ENCODE results near the gene KCNJ6. TPM values are rescaled to one million over a fixed set of nuclear protein-coding genes. Genes with fewer than 3 reads are reported as not detected.

The KCNJ6 gene
- total and polyA plus RNA-seq, 10 of the 15 experiments (the other 5 are each of a cell fraction or from before 2014, with no cell fraction given), result 0.03 to 0.07 (median 0.04) TPM; not detected in 7

GRCh38 chr21:37658121-37658816 lies 258.0 kb downstream of the KCNJ6 start:
- Histone ChIP-seq H3K9ac (ENCODE audit: control insufficient read depth, insufficient read depth, low read length) (no peak overlapping the region), H3K4me3 (no peak overlapping the region), H2AFZ (ENCODE audit: control insufficient read depth, low read depth, low read length) (no peak overlapping the region), H3K36me3 (ENCODE audit: control insufficient read depth in 2 of 2, insufficient read depth in 2 of 2, low read length in 1 of 2) (no peaks in the 10 kb centered on the region), H3K4me2 (ENCODE audit: control insufficient read depth, insufficient read depth) (no peak overlapping the region), H3K79me2 (ENCODE audit: control insufficient read depth, insufficient read depth, low read length) (no peaks in the 10 kb centered on the region), H4K20me1 (ENCODE audit: control insufficient read depth, insufficient read depth) (no peaks in the 10 kb centered on the region), H3K27me3 (replicated peaks in 1 of 2; ENCODE audit: control insufficient read depth in 2 of 2, insufficient read depth in 2 of 2, low read length in 1 of 2) (no peaks in the 10 kb centered on the region; a peak in 1 of 4 replicates), H3K4me1 (ENCODE audit: control insufficient read depth, insufficient read depth, low read length) (no peaks in the 10 kb centered on the region), H3K27ac (ENCODE audit: control insufficient read depth, insufficient read depth) (no peak overlapping the region), H3K9me3 (replicated peaks; ENCODE audit: control insufficient read depth, insufficient read depth, low read length) (no peaks in the 10 kb centered on the region)
- intact Hi-C loops (cut with micrococcal nuclease; ENCODE audit: unreplicated experiment) (no loop called here), in situ Hi-C loops (cut with MboI) (no loop called here)
- no peak for DNase-seq (ENCODE audit: low read depth, low spot score)
- no TSS peak for BruUV-seq (replicated peaks)
- RAD21 ChIA-PET (ENCODE audit: unreplicated experiment), result no interaction called here
- CTCF ChIA-PET, result interaction anchor here (0.7 to 1.3 kb wide), 3 partner anchors 11 to 16 kb away, joined by 3 to 4 read pairs (median 3); no protein-coding TSS in a partner anchor
- no peak for FAIRE-seq
- no peak for ATAC-seq
- TF ChIP-seq SIX5 (IDR thresholded peaks at IDR 0.05; ENCODE audit: low read depth, low read length, severe bottlenecking), result no peak
- no peak for TF ChIP-seq BMI1 (IDR thresholded peaks at IDR 0.05; ENCODE audit: borderline replicate concordance)
- no peak for TF ChIP-seq ZNF687 (IDR thresholded peaks at IDR 0.05)
- no peak for TF ChIP-seq GABPA (IDR thresholded peaks at IDR 0.05; ENCODE audit: low read depth)
- TF ChIP-seq STAT1 (conservative IDR thresholded peaks at IDR 0.05), result no peak
- TF ChIP-seq MAX (IDR thresholded peaks at IDR 0.05; ENCODE audit: low read depth, low read length), result no peak
- no peak for TF ChIP-seq RAD21 (IDR thresholded peaks at IDR 0.05; ENCODE audit: insufficient read depth, low read depth, low read length)
- TF ChIP-seq TCF12 (IDR thresholded peaks at IDR 0.05; ENCODE audit: low read depth, low read length), result no peak
- TF ChIP-seq POLR2A (IDR thresholded peaks at IDR 0.05; ENCODE audit: low read depth, low read length), result no peak
- no peak for TF ChIP-seq ZNF217 (IDR thresholded peaks at IDR 0.05)
- TF ChIP-seq SIN3A (IDR thresholded peaks at IDR 0.05; ENCODE audit: low read depth, low read length), result no peak
- TF ChIP-seq TCF7 (IDR thresholded peaks at IDR 0.05; ENCODE audit: borderline replicate concordance), result no peak
- no peak for TF ChIP-seq ASH2L (IDR thresholded peaks at IDR 0.05; ENCODE audit: borderline replicate concordance, low read depth)
- TF ChIP-seq EP300 (IDR thresholded peaks at IDR 0.05; ENCODE audit: borderline replicate concordance in 1 of 2, control insufficient read depth in 1 of 2, low read depth in 2 of 2, low read length in 2 of 2), result no peak
- SMC1A ChIA-PET (ENCODE audit: uncharacterized antibody, unreplicated experiment), result no interaction called here
- POLR2A ChIA-PET, result no interaction called here
- 31% methylated on average over 10 of the region's 10 CpGs for WGBS (ENCODE audit: insufficient coverage, insufficient replicate concordance, low lambda C conversion rate, missing lambda C conversion rate)

All from GM12878 (cell line).